ENCODE results near the gene ESR1. TPM values are rescaled to one million over a fixed set of nuclear protein-coding genes. Genes with fewer than 3 reads are reported as not detected.

Gene ESR1
- total RNA-seq, 2 donors from 2014 or later: 0.47 to 0.67 TPM

GRCh38 chr6:152053332-152053731 lies 245.8 kb downstream of the ESR1 start:
- no peak overlapping the region for H3K27ac ChIP-seq
- no peaks in the 10 kb centered on the region for H3K36me3 ChIP-seq
- no peaks in the 10 kb centered on the region for H3K4me1 ChIP-seq
- DNase-seq (ENCODE audit: low spot score): no peak
- no peaks in the 10 kb centered on the region for H3K27me3 ChIP-seq
- no peak overlapping the region for H3K4me3 ChIP-seq
- TF ChIP-seq, protein P1, sequence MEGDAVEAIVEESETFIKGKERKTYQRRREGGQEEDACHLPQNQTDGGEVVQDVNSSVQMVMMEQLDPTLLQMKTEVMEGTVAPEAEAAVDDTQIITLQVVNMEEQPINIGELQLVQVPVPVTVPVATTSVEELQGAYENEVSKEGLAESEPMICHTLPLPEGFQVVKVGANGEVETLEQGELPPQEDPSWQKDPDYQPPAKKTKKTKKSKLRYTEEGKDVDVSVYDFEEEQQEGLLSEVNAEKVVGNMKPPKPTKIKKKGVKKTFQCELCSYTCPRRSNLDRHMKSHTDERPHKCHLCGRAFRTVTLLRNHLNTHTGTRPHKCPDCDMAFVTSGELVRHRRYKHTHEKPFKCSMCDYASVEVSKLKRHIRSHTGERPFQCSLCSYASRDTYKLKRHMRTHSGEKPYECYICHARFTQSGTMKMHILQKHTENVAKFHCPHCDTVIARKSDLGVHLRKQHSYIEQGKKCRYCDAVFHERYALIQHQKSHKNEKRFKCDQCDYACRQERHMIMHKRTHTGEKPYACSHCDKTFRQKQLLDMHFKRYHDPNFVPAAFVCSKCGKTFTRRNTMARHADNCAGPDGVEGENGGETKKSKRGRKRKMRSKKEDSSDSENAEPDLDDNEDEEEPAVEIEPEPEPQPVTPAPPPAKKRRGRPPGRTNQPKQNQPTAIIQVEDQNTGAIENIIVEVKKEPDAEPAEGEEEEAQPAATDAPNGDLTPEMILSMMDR (IDR thresholded peaks at IDR 0.05): no peak
- H3K9me3 ChIP-seq: no peaks in the 10 kb centered on the region

DNA sequence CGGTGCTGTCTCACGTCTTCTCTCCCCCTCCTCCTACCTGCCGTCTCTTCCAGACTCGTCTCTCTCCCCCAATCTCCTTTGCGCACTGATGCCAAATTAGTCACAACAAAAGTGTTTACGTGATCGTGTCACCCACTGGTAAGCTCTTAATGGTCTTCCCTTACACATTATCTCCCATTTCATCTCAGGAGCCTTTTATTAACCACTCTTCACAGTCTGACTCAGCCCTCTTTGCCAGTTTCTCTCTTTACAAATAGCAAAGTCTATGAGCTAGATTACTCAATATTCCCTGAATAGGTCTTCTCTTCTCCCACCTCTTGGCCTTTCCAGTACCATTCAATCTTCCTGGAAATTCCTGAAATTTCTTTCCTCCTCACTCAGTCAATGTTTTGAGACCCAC lies 247.0 kb downstream of the ESR1 start:
- no peak for DNase-seq (ENCODE audit: low spot score)
- H3K9me3 ChIP-seq: no peaks in the 10 kb centered on the region
- H3K27ac ChIP-seq: no peak overlapping the region
- no peaks in the 10 kb centered on the region for H3K27me3 ChIP-seq
- TF ChIP-seq, protein P1 (IDR thresholded peaks at IDR 0.05): no peak
- no peak overlapping the region for H3K4me3 ChIP-seq
- no peaks in the 10 kb centered on the region for H3K4me1 ChIP-seq
- H3K36me3 ChIP-seq: no peaks in the 10 kb centered on the region

- Histone ChIP-seq H3K36me3 (no peaks in the 10 kb centered on the region), H3K27ac (no peak overlapping the region), H3K4me3 (no peak overlapping the region), H3K9me3 (no peaks in the 10 kb centered on the region), H3K27me3 (no peaks in the 10 kb centered on the region), H3K4me1 (no peaks in the 10 kb centered on the region)
- no peak for DNase-seq (ENCODE audit: low spot score)
- TF ChIP-seq, protein P1 (IDR thresholded peaks at IDR 0.05): no peak
These were observed 248.0 kb downstream of the ESR1 start for GRCh38 chr6:152055517-152055916.

GRCh38 chr6:152057832-152058498 lies 250.5 kb downstream of the ESR1 start:
- TF ChIP-seq, protein P1 (IDR thresholded peaks at IDR 0.05): no peak
- no peak overlapping the region for H3K4me3 ChIP-seq
- no peak overlapping the region for H3K27ac ChIP-seq
- H3K4me1 ChIP-seq: no peaks in the 10 kb centered on the region
- H3K27me3 ChIP-seq: no peaks in the 10 kb centered on the region
- DNase-seq (ENCODE audit: low spot score): no peak
- no peaks in the 10 kb centered on the region for H3K36me3 ChIP-seq
- no peaks in the 10 kb centered on the region for H3K9me3 ChIP-seq

GRCh38 chr6:152059909-152060308 lies 252.4 kb downstream of the ESR1 start:
- TF ChIP-seq, protein P1 (IDR thresholded peaks at IDR 0.05): no peak
- H3K27me3 ChIP-seq: no peaks in the 10 kb centered on the region
- H3K9me3 ChIP-seq: no peaks in the 10 kb centered on the region
- H3K27ac ChIP-seq: no peak overlapping the region
- H3K4me3 ChIP-seq: no peak overlapping the region
- H3K36me3 ChIP-seq: no peaks in the 10 kb centered on the region
- H3K4me1 ChIP-seq: no peaks in the 10 kb centered on the region
- DNase-seq (ENCODE audit: low spot score): no peak

GRCh38 chr6:152062476-152062875 lies 255.0 kb downstream of the ESR1 start:
- TF ChIP-seq, protein P1 (IDR thresholded peaks at IDR 0.05): no peak
- Histone ChIP-seq H3K27ac (no peak overlapping the region), H3K4me1 (no peaks in the 10 kb centered on the region), H3K27me3 (no peaks in the 10 kb centered on the region), H3K4me3 (no peak overlapping the region), H3K36me3 (no peaks in the 10 kb centered on the region), H3K9me3 (no peaks in the 10 kb centered on the region)
- DNase-seq (ENCODE audit: low spot score): no peak
